ENCODE results near the gene CELF2.

Gene CELF2

DNA sequence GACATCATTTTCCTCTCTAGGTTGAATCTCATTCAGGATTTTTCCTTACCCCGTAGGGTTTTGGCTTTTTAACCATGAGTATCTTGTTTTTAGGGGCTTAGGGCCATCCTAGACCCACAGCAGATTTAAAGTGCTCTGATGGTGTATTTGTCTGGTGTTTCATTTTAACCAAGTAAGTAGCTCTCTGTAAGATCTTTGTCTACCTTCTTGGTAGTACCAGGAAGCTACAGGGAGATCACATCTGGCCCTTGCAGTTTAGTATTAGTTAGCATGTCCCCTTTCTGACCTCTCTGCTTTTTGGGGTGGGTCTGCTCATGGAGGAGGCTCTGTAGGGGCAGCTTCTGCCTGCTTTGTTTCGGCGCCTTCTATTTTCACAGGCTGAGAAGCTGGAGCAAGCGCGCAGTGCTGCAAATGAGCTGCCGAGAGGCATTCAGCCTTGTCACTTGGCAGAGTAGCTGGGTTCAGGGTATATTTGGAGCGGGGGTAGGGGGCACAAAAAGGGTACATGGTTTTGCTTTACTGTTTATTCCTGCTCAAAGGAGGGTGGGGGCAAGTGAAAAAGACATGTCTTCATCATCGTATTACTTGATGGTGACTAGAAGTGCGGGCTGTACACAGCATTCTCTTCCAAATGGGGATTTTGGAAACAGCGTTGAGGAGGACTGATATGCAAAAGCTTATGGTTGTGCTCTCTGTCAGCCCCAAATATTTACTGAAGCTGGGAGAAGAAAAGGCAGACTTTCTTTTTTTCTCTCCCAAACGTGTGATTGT is 146.3 kb downstream of the CELF2 start:
- TF ChIP-seq CTCF (IDR thresholded peaks at IDR 0.05; ENCODE audit: insufficient read depth, missing control alignments), result no peak

GRCh38 chr10:11164551-11164802 is 146.8 kb downstream of the CELF2 start:
- TF ChIP-seq CTCF (IDR thresholded peaks at IDR 0.05; ENCODE audit: insufficient read depth, missing control alignments), result no peak
- no peak for DNase-seq (ENCODE audit: insufficient read length, low spot score)
- FAIRE-seq, result no peak

More for the DNA sequence above, 146.3 kb downstream of the CELF2 start:
- DNase-seq (ENCODE audit: insufficient read length, low spot score) (no peak), FAIRE-seq (no peak)

DNA sequence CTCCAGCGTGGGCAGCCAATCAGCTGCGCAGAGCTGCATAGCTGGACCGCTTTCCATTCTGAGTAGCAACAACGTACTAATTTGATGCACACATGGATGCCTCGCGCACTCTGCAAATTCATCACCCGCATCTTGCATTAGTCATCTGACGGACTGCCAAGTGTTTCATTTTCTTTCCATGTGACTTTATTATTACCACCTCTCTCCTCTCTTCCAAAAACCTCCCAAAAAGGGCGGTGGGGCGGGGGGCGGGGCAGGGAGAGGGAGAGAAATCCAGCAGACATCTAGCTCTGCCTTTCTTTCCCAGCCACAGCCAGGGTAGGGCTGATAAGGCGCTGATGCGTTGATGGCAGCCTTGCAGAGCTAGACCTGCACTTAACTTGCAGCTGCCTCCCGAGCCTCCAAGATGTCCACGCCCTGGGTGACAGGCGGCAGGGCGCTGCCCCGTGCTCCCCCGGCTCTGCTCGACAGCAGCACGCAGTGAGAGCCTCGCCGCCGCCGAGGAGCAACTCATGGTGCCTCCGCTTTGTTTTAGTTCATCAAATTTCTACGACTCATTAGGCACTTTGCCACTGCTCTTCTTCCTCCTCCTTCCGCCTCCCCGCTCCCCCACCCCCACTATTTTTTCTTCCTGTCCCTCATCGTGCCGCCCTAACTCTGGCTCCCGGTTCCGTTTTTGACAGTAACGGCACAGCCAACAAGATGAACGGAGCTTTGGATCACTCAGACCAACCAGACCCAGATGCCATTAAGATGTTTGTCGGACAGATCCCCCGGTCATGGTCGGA is 147.3 kb downstream of the CELF2 start:
- TF ChIP-seq CTCF (IDR thresholded peaks at IDR 0.05; ENCODE audit: insufficient read depth, missing control alignments), result no peak
- no peak for DNase-seq (ENCODE audit: insufficient read length, low spot score)
- no peak for FAIRE-seq

GRCh38 chr10:11165591-11166543 is 148.2 kb downstream of the CELF2 start:
- no peak for TF ChIP-seq CTCF (IDR thresholded peaks at IDR 0.05; ENCODE audit: insufficient read depth, missing control alignments)
- FAIRE-seq, result no peak
- no peak for DNase-seq (ENCODE audit: insufficient read length, low spot score)

GRCh38 chr10:11166550-11166949 is 148.9 kb downstream of the CELF2 start:
- no peak for TF ChIP-seq CTCF (IDR thresholded peaks at IDR 0.05; ENCODE audit: insufficient read depth, missing control alignments)
- FAIRE-seq (no peak), DNase-seq (ENCODE audit: insufficient read length, low spot score) (no peak)

GRCh38 chr10:11167233-11167966 is 149.7 kb downstream of the CELF2 start:
- DNase-seq (ENCODE audit: insufficient read length, low spot score) (no peak), FAIRE-seq (no peak)
- no peak for TF ChIP-seq CTCF (IDR thresholded peaks at IDR 0.05; ENCODE audit: insufficient read depth, missing control alignments)
